Measurements from ENCODE around the gene CCDC13.

DNA sequence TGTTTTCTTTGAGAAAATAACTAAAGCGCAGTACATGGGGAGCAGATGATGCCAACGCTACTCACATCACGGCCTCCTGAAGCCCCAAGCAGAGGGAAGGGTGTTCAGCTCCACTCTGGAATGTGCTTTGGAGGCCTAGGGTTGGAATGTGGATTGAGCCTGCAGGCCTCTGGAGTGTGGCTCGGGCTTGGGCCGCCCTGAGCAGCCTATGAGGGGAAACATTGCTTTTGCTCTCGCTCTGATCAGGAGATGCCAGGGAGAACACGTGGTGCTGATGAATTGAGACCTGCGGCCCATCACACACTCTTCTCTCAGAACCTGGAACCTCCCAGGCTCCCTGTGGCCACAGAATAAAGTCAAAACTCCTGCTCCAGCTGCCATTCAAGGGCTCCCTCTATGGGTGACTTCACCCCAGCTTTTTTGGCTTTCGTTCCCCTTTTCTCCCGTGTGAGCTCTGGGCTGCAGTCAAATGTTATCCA lies 23.3 kb downstream of the CCDC13 start:
- TF ChIP-seq, protein P1, sequence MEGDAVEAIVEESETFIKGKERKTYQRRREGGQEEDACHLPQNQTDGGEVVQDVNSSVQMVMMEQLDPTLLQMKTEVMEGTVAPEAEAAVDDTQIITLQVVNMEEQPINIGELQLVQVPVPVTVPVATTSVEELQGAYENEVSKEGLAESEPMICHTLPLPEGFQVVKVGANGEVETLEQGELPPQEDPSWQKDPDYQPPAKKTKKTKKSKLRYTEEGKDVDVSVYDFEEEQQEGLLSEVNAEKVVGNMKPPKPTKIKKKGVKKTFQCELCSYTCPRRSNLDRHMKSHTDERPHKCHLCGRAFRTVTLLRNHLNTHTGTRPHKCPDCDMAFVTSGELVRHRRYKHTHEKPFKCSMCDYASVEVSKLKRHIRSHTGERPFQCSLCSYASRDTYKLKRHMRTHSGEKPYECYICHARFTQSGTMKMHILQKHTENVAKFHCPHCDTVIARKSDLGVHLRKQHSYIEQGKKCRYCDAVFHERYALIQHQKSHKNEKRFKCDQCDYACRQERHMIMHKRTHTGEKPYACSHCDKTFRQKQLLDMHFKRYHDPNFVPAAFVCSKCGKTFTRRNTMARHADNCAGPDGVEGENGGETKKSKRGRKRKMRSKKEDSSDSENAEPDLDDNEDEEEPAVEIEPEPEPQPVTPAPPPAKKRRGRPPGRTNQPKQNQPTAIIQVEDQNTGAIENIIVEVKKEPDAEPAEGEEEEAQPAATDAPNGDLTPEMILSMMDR (IDR thresholded peaks at IDR 0.05) = peak; percentile 9 to 61 (median 38)
- no peak for TF ChIP-seq POLR2A (IDR thresholded peaks at IDR 0.05)
